Activated gamma-delta T cell treated with anti-CD3 and anti-CD28 coated beads, Interleukin-2, amount 50 U/mL, for 16 hours (primary cell): ENCODE results near the gene ARHGAP33.
"Not testable (repeated sequence)": the region's sequence is repeated elsewhere in the genome, so short reads cannot be mapped to it uniquely, and the experiment has no call there.

Experiments
- DNase-seq: peaks from one replicate; pipeline ENCODE4 v3.0.0-alpha.2; 2020; ENCODE audit warnings: low read depth

Gene ARHGAP33

DNA sequence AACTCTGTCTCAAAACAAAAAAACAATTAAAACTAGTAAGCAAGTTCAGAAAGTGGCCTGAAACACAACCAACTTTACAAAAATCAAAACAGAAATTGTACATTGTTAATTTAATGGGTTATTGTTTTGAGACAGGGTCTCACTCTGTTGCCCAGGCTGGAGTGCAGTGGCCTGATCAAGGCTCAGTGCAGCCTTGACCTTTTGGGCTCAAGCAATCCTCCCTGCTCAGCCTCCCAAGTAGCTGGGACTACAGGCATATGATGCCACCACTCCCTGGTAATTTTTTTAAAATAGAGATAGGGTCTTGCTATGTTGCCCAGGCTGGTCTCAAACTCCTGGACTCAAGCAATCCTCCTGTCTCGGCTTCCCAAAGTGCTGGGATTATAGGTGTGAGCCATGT is 20.2 kb downstream of the ARHGAP33 start:
- DNase-seq: not testable (repeated sequence)

- no peak for DNase-seq
Measured at GRCh38 chr19:35796645-35797542, 21.5 kb downstream of the ARHGAP33 start.

DNA sequence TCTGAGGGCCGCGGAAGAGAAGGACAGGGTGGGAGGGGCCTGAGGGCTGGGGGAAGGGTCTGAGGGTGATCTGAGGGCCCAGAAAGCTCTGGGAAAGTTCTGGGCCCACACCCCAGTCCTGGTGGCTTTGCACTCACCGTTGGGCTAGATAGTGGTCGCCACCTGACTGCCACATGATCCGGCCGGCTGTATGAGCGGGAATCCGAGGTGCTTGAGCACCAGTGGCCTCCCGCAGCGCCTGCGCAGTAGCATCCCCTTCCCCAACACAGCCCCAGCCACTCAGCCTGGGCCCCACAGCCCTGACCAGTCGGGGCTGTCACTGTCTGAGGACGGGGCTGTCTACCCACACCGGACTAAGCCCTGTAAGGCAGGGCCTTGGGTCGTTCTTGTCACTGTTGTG is 22.3 kb downstream of the ARHGAP33 start:
- no peak for DNase-seq

DNA sequence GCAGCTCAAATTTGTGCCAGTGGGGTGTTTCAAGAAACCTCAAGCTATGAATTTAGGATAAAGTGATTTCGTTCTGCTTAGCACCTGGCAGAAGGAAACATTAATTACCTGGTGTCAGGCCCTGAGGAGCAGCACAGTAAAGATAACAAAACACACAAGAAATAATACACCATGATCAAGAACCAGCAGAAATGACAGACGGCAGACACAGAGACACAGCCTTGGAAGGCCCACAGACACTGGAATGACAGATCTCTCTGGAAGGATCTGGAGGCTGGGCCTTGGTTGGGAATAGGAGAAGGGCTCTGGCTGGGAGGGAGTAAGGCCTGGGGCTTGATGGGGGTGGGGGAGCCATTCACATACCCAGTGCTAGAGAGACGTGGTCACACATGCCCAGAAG is 26.5 kb downstream of the ARHGAP33 start:
- no peak for DNase-seq

GRCh38 chr19:35805526-35806102 is 30.2 kb downstream of the ARHGAP33 start:
- no peak for DNase-seq

GRCh38 chr19:35806597-35806996 is 31.2 kb downstream of the ARHGAP33 start:
- DNase-seq: no peak

- no peak for DNase-seq
Measured at GRCh38 chr19:35807633-35808032, 32.3 kb downstream of the ARHGAP33 start.

DNA sequence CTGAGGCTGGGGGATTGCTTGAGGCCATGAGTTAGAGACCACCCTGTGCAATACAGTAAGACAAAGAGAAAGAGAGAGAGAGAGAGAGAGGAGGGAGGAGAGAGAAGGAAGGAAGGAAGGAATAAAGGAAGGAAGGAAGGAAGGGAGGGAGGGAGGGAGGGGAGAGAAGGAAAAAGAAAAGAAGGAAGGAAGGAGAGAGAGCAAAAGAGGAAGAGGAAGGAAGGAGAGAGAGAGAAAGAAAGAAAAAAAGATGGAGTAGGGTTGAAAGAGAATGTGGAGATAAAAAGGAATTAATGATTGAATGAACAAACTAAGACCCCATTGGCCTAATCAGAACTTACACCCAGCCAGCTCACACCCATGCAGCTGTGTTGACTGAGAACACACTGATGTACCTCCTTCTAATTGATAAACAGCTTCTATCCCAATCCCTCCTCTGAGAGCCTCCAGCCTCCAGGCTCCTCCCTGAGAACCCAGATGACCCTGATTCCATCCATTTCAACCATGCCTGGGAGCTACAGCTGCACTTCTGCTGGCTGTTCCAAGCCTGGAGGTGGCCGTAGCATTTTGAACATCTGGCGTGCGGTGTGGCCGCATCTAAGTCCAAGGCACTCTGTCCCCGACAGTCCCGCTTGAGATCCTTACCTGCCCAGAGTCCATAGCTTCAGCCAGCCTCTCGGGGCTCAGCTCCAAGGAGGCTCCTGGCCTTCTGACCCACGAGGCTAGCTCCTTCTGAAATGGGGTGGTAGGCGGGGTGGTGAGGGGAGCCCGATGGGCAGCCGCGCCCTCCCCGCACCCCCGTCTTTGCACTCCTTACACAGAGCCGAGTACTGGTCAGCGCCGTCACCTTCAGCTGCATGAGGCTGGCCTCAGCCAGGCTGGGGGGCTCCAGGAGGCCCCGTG is 36.2 kb downstream of the ARHGAP33 start:
- DNase-seq: no peak

- DNase-seq: no peak
Measured at GRCh38 chr19:35812220-35813042, 37.1 kb downstream of the ARHGAP33 start, which contains the start of gene PRODH2. Gene PRODH2 (minus strand): TSS chr19:35812845. CDS start chr19:35812805, 40 bp downstream.

DNA sequence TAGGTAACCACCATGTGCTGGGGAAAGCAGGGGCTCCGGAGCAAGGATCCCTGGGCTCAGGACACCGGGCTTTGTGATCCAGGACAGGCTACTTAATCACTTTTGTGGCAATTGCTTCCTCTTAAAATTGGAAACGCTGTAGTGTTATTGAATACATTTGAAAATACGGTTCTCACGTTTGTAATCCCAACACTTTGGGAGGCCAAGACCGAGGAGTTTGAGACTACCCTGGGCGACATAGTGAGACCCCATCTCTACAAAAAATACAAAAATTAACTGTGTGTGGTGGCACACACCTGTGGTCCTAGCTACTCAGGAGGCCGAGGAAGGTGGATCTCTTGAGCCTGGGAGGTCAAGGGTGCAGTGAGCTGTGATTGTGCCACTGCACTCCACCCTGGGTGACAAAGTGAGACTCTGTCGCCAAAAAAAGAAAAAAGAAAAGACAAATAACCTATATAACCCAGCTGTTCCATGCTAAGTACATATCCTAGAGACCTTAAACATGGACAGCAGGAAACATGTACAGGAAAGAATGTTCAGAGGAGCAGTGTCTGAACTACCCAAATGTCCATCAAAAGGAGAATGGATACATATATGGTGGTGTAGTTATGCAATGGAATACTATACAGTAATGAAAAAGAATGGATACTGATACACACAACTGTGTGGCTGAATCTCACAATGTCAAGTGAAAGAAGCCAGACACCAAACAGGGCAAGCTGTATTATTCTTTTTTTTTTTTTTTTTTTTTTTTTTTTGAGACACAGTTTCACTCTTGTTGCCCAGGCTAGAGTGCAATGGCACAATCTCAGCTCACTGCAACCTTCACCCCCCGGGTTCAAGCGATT is 37.9 kb downstream of the ARHGAP33 start:
- DNase-seq: no peak

GRCh38 chr19:35816262-35816661 is 40.9 kb downstream of the ARHGAP33 start:
- no peak for DNase-seq

DNA sequence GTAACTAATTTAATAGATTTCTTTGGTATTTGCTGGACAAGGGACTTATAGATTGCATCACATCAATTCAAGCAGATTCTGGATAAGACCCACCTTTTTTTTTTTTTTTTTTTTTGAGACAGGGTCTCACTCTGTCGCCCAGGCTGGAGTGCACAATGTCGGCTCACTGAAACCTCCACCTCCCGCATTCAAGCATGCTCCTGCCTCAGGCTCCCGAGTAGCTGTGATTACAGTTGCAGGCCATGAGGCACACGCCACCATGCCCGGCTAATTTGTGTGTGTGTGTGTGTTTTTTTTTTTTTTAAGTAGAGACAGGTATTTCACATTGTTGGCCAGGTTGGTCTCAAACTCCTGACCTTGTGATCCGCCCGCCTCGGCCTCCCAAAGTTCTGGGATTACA is 41.5 kb downstream of the ARHGAP33 start:
- no peak for DNase-seq

GRCh38 chr19:35818445-35818844 is 43.1 kb downstream of the ARHGAP33 start:
- DNase-seq: no peak

DNA sequence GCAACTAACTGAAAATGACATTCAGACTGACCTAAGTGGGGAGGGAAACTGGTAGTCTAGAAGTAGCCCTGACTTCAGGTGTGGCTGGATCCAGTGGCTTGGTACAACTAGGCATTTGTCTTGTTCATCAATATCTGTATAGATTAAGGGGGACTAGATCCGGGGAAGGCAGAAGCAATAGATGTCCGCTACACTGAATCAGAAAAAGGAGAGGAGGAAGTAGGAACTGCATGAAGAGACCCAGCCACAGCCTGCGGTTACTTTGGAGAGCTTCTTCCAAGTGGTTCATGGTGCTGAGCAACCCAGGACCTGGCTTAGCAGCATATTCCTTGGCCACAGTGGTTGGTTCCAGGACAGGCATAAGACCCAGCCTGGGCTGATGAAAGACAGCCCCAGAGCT is 47.2 kb downstream of the ARHGAP33 start:
- no peak for DNase-seq

GRCh38 chr19:35824150-35824549 is 48.8 kb downstream of the ARHGAP33 start:
- DNase-seq: no peak

DNA sequence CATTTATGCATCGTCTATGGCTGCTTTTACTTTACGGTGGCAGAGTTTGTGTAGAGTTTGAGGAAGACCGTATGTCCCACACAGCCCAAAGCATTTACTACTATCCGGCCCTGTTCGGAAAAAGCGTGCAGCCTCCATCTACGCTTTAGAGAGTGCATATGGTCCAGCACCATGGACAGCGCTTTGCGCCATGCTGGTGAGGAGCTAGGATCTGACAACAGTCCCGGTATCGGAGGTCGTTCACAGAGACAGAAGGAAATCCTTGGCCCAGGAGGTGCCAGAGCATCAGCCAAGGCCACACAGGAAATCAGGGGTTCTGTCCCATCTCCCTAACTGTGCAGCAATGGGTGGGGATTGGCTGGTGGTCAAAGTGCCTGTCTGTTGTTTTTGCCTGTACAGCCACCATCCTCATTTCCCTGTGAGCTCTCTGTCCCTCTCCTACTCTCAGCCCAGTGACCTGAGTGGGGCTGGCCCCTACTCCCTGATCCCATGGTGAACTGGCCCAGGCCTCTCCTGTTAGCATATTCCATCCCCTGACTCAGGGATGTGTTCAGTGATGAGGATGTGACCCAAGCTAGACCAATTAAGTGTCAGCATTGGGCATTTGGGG is 53.4 kb downstream of the ARHGAP33 start:
- DNase-seq: no peak

DNA sequence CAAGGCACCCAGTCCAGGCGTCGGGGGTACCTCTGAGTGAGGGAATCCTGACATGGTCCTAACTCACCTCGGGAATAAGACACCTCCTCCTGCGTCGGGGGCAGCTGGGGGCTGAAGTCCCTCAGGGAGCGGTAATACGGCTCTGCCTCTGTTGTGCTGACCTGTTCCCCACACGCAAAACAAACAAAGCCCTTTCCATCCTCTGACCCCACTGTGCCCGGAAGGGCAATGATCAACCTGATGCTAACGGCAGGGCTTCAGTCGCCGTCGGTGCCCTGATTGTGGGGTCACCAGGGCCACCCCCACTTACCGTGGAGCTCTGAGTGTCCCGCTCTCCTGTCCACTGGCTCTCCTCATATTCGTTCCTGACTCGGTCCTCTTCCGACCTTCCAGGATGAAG is 55.6 kb downstream of the ARHGAP33 start:
- DNase-seq: no peak

DNA sequence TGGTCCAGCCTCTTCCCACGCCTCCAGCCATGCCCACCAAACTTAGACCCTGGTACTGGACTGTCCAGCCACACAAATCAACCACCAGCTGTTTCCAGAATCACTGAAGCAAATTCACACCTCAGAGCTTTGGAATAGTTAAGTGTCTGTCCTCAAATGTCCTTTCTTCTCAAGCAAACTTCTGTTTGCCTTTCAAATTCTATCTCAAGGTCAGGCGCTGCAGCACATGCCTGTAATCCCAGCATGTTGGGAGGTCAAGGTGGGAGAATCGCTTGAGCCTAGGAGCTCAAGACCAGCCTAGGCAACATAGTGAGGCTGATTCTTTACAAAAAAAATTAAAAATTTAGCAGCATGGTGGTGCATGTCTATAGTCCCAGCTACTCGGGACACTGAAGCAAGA is 56.7 kb downstream of the ARHGAP33 start:
- DNase-seq: no peak

GRCh38 chr19:35833972-35834371 is 58.6 kb downstream of the ARHGAP33 start:
- DNase-seq: no peak

- DNase-seq: not testable (repeated sequence)
Measured at GRCh38 chr19:35836096-35836495, 60.7 kb downstream of the ARHGAP33 start.
